Stimulated activated CD8-positive, alpha-beta memory T cell treated with anti-CD3 and anti-CD28 coated beads, Interleukin-12 subunit alpha, Interleukin-12 subunit beta, amount 100 ng/mL, for 1 hour (primary cell): ENCODE data around the gene GSDME.
"Not testable (repeated sequence)": the region's sequence is repeated elsewhere in the genome, so short reads cannot be mapped to it uniquely, and the experiment has no call there.

Source experiments
- DNase-seq: peaks from one replicate; pipeline ENCODE4 v3.0.0-alpha.2; 2020; ENCODE audit warnings: low read depth

Gene GSDME

DNA sequence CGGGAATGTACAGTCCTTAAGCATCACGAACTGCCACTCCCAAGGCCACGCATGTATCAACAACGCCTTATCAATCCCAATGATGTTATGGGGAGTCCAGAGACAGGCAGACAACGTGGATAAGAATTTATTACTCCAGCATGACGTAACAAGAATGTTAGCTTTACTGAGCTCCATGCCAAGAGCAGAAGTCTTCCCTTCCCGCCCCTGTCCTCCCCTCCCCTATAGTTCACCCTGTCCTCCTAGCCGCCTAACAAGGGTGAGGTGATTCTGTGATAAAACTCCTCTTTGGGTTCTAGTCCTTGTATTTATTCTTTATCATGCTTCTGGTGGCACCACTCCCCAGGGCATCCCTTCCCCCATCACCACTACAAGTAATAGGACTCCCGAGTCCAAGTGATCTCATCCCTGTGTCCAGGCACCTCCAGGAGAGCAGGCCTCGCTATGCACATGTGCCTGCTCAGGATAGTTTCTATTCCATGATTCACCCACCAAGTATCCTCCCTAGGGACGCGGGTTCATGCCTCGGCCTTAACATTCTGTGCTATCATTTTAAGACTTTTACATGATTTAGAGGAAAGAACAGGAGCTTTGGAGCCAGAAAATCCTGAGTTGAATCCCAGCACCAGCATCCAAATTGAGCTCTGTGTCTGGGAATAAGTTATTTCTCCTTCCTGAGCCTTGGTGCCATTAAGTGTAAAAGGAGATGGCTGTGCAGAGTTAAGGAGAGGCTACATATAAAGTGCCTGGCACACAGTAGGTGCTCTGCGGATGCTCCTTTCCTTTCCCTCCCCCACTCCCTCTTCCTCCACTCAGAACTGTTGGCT is 15.4 kb downstream of the GSDME start:
- no peak for DNase-seq

DNA sequence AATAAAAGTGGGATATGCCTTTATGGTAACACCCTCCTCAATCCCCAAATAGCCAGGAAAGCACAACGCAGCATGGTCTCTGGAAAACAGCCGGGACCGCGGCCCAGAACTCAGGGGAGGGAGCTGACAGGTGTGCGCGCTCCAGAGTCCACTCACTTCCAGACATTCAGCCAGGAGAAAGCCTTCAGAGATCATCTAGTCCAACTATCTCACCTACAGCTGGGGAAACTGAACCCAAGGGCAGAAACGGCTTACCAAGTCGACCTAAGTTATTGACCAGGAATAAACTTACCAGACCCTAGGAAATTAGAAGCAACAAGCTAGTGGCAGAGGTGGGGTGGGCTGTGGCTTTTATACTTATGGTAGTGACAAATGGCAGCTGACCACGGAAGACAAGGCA is 16.4 kb downstream of the GSDME start:
- DNase-seq, result no peak

DNA sequence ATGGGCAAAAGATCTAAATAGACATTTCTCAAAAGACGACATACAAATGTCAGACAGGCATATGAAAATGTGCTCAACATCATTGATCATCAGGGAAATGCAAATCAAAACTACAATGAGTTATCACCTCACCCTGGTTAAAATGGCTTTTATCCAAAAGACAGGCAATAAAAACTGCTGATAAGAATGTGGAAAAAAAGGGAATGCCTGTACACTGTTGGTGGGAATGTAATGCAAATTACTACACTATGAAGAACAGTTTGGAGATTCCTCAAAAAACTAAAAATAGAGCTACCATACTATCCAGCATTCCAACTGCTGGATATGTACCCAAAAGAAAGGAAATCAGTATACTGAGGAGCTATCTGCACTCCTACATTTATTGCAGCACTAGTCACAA is 18.0 kb downstream of the GSDME start:
- no peak for DNase-seq

DNA sequence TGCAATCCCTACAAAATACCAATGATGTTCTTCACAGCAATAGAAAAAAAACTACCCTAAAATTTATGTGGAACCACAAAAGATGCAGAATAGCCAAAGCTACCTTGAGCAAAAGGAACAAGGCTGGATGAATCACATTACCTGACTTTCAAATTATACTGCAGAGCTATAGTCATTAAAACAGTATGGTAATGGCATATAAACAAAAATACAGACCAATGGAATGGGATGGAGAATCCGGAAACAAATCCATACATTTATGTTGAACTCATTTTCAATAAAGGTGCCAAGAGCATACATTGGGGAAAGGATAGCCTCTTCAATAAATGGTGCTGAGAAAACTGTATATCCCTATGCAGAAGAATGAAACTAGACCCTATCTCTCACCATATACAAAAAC is 18.7 kb downstream of the GSDME start:
- DNase-seq, result no peak

- no peak for DNase-seq
These were observed 20.0 kb downstream of the GSDME start for GRCh38 chr7:24737281-24737680.

DNA sequence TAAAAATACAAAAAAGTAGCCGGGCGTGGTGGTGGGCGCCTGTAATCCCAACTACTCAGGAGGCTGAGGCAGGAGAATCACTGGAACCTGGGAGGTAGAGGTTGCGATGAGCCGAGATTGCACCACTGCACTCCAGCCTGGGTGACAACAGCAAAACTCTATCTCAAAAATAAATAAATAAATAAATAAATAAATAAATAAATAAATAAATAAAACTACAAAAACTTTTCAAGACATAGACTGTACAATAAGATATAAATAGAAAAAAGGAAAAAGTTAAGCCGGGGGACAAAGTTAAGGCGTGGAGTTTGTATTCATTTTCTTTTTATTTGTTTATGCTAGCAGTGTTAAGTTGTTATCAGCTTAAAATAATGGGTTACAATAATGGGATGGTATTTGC is 21.7 kb downstream of the GSDME start:
- not testable (repeated sequence) for DNase-seq

- no peak for DNase-seq
These were observed 23.0 kb downstream of the GSDME start for GRCh38 chr7:24734306-24734705.

- no peak for DNase-seq
These were observed 23.7 kb downstream of the GSDME start for GRCh38 chr7:24733414-24734060.

DNA sequence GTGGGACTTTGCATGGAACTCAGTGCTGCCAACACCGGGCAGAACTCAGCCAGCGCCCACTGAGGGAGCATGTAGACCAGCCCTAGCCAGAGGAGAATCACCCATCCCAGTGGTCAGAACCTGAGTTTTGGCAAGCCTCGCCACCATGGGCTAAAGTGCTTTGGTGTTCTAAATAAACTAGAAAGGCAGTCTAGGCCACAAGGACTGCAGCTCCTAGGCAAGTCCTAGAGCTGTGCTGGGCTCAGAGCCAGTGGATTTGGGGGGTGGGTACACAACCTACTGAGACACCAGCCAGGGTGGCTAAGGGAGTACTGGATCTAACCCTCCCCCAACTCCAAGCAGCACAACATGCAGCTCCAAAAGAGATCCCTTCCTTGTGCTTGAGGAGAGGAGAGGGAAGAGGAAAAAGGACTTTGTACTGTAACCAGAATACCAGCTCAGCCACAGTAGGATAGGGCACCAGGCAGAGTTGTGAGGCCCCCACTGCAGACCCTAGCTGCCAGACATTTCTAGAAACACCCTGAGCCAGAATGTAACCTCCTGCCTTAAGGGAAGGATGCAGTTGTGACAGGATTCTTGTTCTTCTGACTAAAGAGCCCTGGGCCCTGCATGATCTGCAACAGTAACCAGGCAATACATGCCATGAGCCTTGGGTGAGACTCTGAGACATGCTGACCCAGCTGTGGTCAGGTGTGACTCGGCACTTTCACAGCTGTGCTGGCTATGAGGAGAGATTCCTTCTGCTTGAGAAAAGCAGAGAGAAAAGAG is 24.4 kb downstream of the GSDME start:
- DNase-seq, result no peak

DNA sequence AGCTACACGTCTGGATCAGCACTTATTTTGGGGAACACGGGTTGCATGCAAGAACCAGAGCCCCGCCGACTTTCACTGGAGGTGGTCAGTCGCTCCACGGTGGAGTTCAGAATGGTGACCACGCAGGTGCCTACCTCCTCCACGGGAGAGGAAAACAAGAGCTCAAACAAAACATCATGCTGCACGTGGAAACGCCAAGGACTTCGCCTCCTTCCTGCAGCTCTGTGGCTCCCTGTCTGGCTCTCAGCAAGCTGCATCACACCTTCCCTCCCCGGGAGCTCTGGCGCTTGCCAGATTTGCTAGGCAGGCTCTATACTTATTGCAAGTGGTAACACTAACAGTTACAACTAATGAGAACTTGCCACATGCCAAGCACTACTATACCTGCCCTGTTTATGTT is 26.0 kb downstream of the GSDME start:
- DNase-seq, result no peak

DNA sequence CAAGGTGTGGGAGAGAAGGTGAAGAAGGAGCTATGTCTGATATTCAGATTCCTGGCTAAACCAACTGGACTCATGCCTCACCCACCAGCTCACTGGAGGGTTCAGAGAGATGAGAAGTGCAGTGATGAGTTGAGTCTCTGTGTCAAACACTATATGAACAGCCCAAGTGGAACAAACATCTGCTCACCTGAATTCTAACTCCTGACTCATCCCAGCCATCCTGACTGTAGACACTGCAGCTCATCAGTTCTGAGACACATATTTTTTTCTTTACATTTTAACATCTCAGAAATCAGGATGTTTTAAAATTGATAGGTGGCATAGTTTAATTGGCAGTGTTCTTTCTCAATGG is 27.3 kb downstream of the GSDME start:
- no peak for DNase-seq

GRCh38 chr7:24729365-24730017 is 27.8 kb downstream of the GSDME start:
- no peak for DNase-seq

GRCh38 chr7:24728503-24729364 is 28.5 kb downstream of the GSDME start:
- no peak for DNase-seq

- no peak for DNase-seq
These were observed 29.2 kb downstream of the GSDME start for GRCh38 chr7:24728121-24728500.

DNA sequence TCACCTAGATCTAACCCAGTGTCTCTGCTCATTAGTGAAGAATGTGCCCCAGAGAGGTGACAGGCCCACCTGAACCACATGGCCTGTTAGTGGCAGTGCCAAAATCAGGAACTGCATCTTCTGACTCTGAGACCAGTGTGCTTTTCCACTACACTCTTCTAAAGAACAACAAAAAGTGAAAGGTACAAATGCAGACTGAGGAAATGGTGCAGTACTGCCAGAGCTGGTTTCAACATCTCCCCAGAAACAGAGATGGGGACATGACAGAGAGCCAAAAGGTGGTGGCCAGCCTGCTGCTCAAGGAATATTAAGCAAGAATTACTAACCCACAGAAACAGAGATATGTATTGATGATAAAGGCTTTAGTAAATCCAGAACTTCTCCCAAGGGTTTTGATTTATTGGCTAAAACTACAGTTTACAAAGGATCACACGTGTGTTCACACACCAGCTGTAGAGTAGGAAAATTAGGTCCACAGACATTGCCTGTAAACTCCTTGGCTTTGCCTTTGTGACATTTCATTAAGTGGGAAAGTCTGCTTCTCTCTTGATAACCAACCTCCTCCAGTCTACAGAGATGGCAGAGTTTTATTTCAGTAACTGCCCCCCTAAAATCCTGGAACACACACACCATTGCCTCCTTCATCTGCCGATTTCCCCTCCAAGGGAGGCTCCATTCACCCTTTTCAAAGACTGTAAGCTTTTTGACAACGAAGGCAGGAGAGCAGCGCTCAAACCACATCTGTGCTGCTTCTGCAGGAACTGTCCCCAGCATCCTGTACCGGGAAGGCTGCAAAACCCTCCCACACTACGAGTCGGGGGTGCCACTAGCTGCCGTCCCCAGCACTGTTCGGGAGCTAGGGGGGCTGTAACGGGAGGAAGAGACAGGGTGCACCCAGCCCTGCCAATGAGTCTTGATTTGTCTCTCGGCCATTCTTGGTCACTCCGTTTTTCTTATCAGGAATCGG is 29.8 kb downstream of the GSDME start:
- DNase-seq, result no peak

- no peak for DNase-seq
These were observed 31.6 kb downstream of the GSDME start for GRCh38 chr7:24725554-24726241.

DNA sequence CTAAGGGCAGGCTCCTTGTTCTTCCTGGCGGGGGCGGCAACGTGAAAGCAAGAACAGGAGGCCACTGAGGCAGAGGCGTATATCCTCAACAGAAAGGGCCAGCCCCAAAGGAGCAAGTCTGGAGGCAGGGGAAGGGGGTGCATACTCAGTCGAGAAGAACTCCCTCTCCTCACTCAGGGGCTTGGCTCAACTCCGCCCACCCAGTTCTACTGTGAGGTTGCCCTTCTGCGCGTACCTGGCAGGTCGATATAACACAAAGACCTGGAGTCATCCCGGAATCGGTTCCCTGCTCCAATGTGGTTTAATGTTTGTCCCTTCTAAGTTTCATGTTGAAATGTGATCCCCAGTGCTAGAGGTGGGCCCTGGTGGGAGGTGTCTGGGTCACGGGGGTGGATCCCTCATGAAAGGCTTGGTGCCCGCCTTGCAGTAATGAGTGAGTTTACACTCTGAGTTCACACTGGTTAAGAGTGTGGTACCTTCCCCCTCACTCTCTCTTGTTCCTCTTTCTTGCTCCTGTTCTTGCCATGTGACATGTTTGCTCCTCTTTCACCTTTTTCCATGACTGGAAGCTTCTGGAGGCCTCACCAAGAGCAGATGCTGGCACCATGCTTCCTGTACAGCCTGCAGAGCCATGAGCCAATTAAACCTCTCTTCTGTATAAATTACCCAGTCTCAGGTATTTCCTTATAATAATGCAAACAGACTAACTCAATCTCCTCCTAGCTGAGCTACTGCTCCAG is 32.6 kb downstream of the GSDME start:
- DNase-seq, result no peak

DNA sequence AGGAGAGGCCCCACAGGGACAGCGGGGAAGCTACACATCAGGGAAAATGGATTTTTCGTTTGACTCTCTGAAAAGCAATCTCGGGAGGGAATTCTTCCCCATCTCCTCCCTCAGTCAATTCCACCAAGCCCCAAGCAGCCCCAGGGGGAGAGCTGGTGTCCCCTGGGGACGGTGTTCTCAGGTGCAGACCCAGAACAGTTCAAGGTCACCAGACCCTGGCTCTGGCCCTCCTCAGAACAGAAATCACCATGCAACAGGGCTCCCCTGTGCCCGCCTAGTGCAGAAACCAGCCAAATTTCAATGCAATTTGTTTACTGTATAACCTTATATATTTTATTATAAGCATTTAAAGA is 34.1 kb downstream of the GSDME start:
- no peak for DNase-seq
